Activated effector memory CD4-positive, alpha-beta T cell treated with anti-CD3 and anti-CD28 coated beads, Interleukin-2, amount 50 U/mL, for 16 hours (primary cell): ENCODE data around the gene SGCG.
A peak's percentile ranks its signal among the peaks of the same experiment; 100 is the strongest.
"Not testable (repeated sequence)": the region's sequence is repeated elsewhere in the genome, so short reads cannot be mapped to it uniquely, and the experiment has no call there.

Source experiments
- DNase-seq: peaks from one replicate; pipeline ENCODE4 v3.0.0-alpha.2; 2020

The SGCG gene

DNA sequence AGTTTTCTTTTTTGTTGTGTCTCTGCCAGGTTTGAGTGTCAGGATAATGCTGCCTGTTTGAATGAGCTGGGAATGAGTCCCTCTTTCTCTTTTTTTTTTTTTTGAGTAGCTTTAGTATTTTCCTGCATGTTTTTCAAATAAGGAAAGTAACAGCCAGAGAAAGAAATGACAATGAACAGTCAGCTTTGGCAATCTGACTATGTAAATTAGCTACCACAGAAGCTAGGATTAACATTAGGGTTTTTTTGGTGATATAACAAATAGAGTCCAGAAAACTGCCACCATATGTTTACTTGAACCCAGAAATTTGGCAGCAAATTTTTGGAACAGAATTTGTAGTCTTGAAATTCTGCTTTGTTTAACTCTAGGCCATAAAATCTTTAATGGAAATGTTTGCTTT lies 50.5 kb downstream of the SGCG start:
- no peak for DNase-seq

DNA sequence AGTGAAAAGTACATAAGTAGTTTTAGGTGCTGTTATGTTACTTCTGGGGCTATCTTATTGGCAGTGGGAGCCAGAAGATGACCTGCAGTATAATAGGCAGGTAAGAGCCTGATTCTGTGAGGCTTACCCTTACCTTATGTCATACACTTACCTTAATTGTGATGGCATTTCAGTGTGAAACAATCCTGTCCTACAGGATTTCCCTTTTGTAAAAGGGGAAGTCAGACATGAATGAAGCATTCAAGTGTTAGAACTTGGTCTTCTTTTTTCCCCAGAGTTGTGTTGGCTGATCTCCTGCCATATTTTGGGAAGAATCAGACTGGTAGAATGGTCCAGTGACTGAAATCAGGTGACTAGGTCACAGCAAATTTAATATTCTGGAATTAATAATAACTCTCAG lies 55.2 kb downstream of the SGCG start:
- DNase-seq, result no peak

DNA sequence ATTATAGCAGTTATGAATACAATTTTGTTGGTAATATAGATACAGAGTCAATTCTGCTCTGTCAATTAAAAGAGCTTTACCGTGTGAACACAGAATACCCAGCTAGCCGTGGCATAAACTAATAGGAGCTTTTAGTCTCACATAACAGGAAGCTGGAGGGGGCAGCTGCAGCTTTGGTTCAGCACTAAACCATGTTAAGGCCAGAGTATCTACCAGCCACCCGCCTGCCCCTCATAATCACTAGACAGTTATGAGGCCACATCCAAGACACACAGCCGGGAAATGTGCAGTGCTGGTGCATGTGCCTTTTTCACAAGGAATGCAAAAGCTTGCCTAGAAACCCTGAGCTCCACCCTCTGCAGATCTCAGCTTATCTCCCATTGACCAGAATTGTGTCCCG lies 62.3 kb downstream of the SGCG start:
- DNase-seq, result no peak

DNA sequence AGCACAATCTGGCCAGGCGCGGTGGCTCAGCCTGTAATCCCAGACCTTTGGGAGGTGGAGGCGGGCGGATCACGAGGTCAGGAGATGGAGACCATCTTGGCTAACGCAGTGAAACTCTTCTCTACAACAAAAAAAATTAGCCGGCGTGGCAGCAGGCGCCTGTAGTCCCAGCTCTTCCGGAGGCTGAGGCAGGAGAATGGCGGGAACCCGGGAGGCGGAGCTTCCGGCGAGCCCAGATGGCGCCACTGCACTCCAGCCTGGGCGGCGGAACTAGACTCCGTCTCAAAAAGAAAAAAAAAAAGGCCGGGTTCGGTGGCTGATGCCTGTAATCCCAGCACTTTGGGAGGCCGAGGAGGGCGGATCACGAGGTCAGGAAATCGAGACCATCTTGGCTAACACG lies 67.6 kb downstream of the SGCG start:
- not testable (repeated sequence) for DNase-seq

DNA sequence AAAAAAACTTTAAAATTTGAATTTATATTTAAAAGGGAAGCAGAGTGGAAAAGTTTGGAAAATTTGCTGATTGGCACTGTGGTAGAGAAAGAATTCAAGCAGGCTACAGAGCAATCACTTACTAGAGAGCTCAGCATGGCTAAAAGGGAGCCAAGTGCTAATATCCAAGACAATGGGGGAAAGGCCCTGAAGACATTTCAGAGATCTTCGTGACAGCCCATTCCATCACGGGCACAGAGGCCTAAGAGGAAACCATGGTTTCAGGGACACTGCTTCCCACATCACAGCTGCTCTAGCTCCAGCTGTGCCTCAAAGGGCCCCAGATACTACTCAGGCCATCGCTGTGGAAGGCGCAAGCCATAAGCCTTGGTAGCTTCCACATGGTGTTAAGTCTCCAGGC lies 73.7 kb downstream of the SGCG start:
- DNase-seq, result no peak

DNA sequence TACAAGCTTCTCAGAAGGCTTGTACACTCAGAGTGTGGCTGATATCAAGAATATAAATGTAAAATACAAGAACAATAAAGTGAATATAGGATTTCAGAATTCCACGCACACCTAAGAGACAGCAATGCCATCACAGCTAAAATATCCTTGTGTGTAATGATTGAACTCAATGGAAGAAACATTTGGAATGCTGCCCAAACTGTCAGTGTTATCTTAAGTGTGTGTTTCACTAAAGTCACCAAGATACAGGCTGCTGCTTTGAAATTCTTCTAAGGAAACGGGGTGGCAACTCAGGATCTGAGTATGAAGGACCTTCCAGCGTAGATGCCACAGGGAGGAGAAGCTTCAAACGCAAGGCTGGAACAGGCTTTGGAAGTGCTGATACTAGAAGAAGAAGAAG lies 86.8 kb downstream of the SGCG start:
- no peak for DNase-seq

DNA sequence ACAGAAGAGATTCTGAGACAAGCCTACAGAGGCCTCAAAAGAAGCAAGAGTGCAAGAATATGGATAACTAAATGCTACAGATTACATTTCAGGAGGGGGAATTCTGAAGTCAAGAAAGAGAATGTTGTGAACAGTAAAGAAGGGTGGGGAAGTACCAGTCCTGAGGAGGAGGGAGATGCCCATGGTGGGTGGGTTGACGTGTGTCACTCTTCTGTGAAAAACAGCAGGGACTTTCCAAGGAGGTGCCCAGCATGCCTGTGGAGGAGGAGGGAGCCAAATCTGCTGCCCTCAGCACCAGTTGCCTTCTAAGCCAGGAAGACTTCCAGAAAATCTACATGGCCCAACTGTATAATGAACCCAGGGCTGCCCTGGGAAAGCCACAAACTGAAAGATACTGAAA lies 87.7 kb downstream of the SGCG start:
- DNase-seq, result peak; percentile 67

DNA sequence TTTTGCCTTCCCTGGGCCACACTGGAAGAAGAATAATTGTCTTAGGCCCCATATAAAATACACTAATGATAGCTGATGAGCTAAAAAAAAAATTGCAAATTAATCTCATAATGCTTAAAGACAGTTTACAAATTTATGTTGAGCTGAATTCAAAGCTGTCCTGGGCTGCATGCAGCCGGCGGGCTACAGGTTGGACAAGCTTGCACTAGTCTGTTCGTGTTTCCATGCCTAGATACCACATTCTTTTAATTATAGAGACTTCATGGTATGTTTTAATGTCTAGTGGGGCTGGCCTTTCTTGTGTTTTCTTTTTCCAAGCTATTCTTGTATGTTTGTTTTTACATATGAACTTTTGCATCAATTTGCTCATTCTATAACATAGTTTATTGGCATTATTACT lies 90.6 kb downstream of the SGCG start:
- no peak for DNase-seq

DNA sequence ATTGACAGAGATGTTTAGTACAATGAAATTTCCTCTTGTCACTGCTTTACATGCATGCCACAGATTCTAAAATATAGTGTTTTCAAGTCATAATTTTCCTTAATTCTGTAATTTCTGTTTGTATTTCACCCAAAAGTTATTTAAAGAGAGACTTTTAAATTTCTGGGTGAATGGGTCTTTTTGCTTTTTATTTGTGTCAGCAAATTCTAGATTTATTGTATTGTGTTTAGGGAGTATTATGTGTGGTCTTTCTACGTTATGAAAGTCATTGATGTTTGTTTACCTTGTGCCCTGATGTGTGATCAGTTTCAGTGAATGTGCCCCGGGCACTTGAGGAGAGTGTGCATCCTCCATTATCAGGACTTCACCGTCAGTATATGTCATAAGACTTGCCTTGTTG lies 92.7 kb downstream of the SGCG start:
- no peak for DNase-seq

DNA sequence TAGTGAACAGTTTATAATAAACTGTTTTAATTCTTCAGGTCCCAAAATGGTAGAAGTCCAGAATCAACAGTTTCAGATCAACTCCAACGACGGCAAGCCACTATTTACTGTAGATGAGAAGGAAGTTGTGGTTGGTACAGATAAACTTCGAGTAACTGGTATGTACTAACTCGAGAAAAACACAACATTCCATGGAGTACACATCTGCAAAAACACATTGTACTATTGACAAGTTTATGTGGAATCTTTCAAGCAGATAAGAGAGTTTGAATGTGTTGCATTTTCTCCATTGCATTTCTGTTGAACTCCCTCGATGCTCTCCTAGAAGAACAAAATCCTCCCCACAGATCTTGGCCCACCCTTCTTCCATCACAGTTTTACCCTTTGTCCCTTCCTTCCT lies 98.5 kb downstream of the SGCG start:
- no peak for DNase-seq

DNA sequence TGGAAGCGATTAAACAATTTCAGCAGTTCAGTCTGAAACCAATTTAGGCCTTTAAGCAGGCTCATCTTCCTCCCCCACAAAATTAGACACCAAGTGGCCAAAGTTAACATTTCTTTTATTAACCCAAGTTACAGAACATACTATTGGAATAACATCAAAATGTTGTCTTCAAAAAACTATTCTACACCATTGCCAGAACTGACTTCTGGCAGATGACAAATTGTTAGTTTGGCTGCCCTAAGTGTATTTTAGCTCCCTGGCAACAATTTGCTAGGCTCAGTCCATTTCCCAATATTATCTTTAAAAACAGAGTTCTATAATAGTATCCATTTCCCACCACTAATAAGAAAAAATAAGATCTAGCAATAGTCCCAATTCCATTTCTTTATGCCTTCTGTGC lies 107.8 kb downstream of the SGCG start:
- no peak for DNase-seq

DNA sequence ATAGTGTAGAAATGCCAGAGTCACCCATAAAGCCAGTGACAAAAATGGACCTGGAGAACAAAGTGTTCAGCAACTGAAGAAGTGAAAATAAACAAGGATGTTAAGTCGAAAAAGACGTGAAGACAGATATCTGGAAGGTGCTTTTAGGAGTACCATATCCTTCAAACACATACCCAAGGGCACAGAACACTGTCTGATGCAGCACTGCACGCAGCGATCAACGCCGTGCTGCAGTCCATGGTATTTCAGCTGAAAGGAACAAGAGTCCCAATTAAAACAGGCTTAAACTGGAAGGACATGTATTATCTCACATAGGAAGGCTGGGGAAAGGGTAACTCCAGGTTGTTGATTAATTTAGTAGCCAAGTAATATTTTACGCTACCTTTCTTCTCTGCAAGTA lies 108.2 kb downstream of the SGCG start:
- DNase-seq, result no peak

DNA sequence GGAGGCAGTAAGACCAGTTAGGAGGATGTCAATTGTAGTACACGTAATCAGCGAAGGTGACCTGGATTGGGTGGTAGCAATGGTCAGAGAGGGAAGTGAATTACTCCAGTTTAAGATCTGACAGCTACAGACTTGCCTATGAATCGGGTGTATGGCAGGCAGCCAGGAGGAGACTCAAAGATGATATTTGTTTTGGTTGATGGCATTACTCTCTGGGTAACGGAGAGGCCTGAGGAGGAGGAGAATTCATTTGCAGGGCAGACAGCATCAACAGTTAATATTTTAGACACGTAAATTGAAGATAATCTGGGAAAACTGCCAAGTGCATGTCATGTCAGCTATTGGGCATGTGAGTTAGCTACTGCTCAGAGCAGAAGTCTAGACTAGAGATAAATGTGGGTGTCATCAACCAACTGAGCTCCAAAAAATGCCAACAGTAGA lies 109.2 kb downstream of the SGCG start:
- no peak for DNase-seq

DNA sequence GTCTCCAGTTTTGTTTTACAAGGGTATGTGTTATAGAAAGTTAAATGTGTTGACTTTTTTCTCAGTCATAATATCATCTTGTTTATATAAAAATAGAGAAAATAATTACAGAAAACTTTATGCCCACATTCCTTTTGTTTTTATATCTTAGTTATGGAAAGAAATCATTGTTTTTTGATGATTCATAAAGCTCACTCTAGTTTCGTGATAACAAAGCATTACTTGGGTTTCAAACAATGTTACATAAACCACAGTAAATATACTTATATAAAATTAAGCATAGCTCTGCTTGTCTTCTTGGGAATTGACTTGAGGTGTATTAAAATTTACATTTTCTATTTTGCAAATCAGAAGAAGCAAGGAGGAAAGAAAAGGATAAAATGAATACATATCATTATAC lies 111.8 kb downstream of the SGCG start:
- no peak for DNase-seq

DNA sequence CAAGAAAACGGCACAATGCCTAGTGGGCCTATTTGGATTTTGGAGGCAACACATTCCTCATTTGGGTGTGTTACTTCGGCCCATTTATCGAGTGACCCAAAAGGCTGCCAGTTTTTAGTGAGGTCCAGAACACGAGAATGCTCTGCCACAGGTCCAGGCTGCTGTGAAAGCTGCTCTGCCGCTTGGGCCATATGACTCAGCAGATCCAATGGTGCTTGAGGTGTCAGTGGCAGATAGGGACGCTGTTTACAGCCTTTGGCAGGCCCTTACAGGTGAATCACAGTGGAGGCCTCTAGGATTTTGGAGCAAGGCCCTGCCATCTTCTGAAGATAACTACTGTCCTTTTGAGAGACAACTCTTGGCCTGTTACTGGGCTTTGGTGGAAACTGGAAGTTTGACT lies 134.1 kb downstream of the SGCG start:
- not testable (repeated sequence) for DNase-seq

DNA sequence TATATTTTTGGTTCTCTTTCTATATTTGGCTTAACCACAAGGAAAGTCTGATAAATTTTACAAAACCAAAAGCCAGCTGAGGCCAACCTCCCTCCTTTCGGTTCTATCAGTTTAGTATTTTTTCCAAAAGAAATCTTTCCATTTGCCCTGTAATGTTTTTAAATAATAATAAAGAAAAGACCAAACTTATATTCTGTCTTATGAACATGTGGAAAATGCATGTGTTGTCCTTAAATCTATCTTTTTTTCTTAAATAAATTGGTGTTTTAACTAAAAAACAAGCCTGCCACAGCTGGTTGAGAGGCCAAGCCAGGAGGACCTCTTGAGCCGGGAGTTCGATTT lies 139.1 kb downstream of the SGCG start:
- DNase-seq, result no peak

DNA sequence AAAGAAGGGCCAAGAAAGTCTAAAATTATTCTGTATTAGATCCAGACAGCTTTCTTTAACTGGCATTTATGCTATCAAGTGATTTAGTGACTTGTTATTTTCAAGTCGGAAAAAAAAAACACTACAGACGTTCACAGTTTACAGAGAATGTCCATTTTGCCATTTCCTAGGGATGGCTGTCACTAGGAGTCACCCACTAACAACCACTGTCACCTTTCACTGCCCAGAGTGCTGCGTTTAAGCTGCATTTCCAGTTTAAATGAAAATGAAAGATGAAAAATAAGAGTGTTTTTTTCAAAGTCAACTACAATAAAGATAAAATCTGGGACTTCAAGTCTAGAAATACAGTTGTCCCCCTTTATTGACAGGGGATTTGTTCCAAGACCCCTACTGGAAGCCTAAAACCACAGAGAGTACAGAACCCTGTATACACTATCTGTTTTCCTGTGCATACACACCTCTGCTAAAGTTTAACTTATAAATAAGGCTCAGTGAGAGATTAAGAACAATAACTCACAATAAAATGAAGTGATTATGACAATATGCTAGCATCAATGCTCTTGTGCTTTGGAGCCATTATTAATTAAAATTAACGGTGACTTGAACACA lies 140.3 kb downstream of the SGCG start:
- DNase-seq, result no peak

DNA sequence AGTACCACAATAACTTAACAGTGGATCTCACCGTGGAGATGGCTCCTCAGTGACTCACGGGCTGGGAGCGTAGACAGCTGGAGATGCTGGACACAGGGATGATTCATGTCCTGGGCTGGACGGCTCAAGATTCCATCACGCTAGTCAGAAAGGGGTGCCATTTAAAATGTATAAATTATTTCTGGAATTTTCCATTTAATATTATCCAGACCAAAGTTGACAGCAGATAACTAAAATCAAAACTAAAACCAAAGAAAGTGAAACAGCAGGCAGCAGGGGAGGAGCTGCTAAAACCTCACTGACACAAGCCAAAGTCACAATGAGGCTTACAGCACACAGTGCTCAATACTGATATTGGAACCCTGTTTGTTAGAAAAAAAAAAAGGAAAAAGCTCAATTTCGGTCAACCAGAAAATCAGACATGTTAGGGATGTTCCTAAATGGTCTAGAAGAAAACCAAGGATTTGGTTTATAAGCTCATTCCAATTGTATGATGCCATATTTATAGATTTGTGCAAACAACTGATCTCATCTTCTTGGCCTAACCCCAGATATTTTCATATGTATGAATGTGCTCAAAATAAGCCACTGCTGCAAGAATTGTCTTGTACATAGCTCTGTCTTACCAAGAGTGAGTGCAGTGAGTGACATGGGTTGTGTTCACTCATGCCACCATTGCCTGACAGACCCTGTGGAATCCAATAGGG lies 140.9 kb downstream of the SGCG start:
- no peak for DNase-seq

DNA sequence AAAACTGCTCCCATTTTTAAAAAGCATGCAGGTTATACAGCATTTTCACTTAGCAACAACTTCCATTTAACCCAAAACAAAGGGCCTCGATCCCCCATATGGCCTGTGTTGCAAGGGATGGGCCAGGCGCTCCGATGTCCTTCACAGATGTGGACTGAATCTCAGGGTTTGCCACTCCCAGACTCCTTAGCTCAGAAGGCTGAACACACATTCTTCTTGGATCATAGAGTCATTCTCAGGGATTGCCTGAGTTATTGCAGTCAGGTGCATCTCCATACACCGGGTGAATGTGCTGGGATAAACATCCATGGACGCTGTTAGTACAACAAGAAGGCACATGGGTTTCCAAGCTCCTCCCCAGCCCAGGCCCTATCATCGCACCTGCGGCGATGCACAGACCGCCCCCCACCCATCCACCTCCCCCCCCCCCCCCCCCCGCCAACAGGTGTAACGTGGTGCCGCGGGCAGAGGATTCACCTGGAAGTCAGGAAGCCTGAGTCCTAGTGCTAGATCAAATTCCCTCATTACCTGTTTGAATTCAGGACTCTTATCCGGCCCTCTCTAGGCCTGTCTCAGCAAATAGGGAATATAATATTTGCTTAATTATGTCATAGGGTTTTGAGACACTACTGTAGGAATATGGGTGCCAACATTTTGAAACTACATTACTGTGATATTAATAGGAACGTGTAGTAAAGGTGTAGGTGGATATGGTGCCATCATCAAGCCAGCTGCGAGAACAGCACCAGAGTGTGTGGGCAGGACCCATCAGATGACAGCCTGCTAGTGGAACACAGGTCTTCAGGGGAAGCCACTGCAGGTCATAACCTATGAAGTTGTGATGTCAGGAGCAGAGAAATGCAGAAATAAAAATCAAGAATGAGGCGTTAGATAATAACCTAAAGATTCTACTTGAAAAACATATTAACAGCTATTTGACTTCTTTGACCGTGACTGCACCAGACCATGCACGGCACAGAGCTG lies 141.9 kb downstream of the SGCG start:
- DNase-seq, result no peak

DNA sequence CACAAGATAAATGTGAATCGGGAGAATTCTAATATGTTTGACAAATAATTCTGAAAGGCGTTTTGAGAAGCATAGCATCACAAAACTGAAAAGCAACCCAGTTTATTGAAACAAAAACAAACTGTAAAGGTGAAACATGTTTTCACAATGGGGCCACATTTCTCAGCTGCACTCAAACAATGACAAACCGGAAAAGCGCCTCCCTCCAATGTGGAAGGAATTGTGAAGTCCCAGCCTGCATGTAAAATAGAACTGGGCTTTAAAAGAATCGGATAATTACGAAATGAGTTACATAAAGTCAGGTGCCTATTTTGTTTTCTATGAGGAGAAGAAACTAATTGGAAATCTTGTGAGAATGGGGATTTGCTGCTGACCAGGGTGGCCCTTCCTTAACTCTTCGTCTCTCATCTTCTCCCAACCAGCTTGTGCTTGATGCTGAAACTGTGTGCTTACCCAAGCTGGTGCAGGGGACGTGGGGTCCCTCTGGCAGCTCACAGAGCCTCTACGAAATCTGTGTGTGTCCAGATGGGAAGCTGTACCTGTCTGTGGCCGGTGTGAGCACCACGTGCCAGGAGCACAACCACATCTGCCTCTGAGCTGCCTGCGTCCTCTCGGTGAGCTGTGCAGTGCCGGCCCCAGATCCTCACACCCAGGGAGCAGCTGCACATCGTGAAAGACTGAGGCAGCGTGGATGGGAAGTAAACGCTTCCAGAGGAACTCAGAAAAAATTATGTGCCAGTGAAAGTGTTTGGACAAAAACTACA lies 143.3 kb downstream of the SGCG start:
- DNase-seq, result no peak

DNA sequence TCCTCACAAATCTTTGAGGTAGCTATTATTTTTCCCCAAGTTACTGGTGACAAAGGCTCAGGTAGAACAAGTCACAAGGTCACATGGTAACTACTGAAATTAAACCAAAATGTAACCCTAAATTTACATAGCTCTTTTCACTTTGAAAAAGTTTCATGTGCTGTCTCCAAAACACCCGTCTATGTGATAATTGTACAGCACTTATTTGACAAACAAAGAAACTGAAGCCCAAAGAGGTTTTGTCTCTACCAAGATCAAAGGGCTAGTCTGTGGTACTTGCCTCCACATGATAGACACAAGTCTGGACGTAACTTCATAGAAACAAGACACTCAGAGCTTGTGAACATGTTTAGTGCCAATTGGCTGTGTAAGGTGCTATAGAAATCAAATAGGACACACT lies 144.4 kb downstream of the SGCG start:
- no peak for DNase-seq

DNA sequence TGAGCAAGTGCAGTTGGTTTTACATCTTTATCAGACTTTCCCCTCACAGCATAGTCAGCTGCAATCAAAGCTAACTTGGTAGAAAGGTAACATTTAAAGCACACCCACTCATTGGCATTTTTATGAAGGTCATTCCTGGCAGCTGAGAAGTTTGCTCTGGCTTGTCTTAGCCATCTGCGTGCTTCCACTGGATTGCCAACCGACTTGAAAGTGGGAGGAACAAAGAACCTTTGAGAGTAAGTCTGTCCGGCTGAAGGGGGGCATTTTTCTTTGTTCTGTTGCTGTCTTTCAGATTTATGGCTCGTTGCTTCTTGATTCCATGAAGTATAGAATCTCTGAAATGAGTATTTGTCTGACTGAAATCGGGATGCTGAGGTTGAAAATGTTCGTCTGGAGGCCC lies 149.6 kb downstream of the SGCG start:
- no peak for DNase-seq

DNA sequence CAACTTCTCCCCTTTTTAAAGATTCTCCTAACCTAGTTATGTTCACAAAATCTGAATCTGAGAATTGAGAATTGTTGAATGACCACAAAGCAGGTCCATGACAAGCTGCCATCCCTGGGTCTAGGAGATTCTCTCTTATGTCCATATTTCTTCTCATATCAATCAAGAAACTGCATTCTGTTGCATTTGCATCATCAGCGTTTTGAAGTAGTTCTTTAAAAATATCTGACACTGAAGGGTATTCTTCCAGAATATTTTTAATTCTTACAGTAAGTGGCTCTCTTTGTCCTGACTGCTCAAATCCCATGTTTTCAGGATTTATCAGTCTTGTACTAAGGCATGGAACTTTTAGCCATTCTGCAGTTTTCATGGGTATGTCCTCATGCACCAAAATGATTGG lies 158.4 kb downstream of the SGCG start:
- DNase-seq, result no peak
